SIG-M5 treated with dmso at 0.1 percent for 504 hours (cell line): Measurements from ENCODE around the gene KRTAP5-3.
"Not testable (repeated sequence)": the region's sequence is repeated elsewhere in the genome, so short reads cannot be mapped to it uniquely, and the experiment has no call there.

Experiments used
- DNase-seq: peaks from one replicate; lab custom pipeline; 2025; ENCODE audit not compliant: unreplicated experiment; lab: John Stamatoyannopoulos, UW

The KRTAP5-3 gene

DNA sequence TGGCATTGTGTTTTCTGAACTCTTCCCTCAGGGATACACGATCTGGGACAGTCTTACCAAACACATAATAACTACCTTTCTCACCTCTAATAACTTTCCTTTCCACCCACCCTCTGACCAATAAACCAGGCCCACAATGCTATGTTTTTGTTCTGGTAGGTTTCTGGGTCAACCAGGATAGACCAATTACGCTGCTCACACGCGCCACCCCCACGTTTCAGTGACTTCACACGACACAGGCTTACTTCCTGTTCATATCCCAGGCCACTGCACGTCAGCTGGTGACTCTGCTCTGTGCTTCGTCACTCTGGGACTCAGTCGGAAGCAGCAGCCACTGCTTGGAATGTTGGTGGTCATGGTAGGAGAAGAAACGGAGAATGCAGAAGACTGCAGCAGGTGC lies 11.2 kb upstream of the KRTAP5-3 start:
- no peak for DNase-seq

DNA sequence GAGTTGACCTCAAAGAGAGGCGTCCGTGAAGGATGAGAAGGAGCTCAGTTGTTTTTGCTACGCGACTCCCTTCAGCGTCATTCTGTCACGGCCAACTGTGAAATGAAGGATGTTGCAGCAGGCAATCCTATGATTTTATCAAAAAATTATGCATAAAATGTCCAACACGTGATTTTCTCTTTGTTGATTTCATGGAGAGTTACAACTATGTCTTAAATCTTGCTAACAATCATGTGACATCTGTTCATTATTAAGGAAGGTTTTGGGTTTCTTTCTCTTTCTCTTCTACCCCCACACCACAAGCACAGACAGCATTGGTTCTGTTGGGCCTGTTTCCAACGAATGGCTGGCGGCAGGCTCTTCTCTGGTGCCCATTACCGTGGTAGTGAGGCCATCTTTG lies 10.0 kb upstream of the KRTAP5-3 start:
- no peak for DNase-seq

DNA sequence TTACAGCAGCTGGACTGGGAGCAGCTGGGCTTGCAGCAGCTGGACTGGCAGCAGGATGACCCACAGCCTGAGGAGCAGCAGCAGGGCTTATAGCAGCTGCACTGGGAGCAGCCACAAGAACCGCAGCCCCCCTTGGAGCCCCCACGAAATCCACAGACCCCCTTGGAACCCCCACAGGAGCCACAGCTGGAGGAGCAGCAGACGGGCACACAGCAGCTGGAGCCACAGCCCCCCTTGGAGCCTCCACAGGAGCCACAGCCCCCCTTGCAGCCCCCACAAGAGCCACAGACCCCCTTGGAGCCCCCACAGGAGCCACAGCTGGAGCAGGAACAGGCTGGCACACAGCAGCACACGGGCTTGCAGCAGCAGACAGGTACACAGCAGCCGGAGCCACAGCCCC lies 362 bp downstream of the KRTAP5-3 start:
- not testable (repeated sequence) for DNase-seq

DNA sequence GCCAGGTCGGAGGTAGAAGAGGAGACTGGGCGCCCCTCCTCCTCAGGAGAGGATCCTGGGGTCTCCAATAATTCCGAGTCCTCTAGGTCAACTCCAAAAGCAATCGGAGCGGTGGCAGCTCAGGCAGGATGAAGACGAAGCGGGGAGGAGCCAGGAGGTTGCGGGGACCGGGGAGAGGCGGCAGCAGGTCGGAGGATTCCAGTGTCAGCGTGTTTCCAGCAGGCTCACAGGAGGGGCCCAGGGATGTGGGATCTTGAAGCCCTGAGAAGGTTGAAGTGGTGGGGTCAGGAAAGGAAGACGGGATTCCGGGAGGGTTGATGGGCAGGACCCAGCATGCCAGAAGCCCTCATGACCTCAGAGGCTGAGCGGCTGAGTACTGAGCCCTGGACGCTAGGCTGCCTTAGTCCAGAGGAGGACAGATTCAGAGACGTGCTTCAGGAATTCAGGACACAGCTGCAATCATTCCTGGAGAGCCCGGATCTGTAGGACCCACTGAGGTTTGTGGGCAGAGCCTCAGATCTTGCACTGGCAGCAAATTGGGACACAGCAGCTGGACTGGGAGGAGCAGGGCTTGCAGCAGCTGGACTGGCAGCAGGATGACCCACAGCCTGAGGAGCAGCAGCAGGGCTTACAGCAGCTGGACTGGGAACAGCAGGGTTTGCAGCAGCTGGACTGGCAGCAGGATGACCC lies 962 bp downstream of the KRTAP5-3 start:
- not testable (repeated sequence) for DNase-seq

DNA sequence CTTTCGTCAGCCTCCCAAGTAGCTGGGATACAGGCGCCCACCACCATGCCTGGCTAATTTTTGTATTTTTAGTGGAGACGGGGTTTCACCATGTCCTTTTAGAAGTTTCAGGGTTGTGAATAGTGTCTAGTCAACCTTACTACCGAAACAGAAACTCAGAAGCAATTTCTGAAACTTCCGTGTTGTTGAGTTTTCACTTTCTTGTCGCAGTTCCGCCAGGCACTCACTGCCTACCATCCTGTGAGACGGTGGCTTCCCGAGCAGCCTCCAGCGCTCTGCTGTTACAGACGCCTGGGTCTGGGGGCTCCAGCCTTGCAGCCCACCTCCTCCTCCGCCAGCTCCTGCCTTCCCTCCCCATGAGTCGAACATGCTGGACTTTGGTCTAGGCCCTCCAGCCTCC lies 2.3 kb downstream of the KRTAP5-3 start:
- not testable (repeated sequence) for DNase-seq

DNA sequence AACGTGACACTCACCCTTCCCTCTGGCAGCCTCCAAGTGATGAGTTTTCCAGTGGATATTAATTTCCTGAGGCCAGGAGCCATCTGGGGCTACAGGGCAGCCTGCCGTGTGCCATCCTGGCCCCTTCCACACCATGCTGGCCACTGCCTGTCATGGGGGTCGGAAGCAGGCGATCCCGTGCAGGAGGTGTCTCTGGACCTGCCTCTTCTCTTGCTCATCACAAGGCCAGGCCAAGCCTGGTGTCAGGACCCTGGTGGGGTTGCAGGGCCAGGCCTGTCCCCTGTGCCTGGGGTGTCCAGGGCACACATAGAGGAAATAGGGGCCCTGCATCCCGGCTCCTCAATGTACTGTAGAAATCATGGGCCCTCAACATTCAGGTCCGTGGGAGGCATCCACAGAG lies 3.6 kb downstream of the KRTAP5-3 start:
- no peak for DNase-seq

DNA sequence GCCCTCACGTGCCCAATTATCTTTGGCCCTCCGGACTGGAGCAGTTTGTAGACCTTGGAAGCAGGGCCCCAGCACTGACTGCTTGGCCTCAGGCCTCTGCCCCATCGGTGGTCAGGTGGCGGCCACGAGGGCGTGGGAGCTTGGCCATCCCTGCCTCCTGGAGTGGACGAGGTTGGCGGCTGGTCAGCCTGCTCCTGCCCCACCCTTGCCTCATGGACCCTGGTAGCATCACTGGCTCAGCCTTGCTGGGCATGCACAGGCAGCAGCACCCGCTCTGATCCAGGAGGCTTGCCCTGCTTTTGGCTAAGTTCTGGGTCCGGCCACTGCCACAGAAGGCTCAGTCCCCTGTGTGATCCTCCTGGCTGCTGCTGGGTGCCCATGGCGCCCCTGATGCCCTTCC lies 4.1 kb downstream of the KRTAP5-3 start:
- no peak for DNase-seq

DNA sequence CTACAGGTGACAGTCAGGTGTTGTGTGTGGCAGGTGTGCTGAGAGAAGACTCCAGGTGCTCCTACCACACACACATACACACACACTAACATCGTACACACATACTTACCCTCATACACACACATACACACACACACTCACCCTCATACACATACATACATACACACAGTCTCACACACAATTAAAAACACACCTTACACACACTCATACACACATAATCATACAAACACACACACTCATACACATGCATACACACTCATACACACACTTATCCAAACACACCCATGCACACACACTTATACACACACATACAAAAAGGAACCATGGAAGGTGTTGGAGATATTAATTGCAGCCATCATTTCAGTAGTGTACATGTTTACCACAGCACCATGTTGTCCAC lies 4.6 kb downstream of the KRTAP5-3 start:
- DNase-seq = no peak

DNA sequence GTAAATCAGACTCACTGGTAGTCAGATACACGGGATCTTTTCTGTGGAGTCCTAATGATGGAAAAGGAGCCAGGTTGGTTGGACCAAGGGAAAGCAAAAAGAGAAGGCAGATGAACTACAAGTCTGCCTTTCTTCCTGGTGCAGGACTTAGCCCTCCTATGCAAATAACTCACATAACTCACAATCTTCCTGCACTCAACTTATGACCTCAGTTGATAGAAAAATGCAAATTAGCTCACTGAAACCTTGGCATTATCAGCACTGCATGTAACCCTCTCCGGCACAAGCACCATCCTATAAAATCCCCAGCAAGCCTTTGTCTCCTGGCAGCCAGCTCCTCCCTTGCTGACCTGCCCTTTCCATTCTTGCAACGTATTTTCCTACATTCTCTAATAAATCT lies 6.6 kb downstream of the KRTAP5-3 start:
- not testable (repeated sequence) for DNase-seq

DNA sequence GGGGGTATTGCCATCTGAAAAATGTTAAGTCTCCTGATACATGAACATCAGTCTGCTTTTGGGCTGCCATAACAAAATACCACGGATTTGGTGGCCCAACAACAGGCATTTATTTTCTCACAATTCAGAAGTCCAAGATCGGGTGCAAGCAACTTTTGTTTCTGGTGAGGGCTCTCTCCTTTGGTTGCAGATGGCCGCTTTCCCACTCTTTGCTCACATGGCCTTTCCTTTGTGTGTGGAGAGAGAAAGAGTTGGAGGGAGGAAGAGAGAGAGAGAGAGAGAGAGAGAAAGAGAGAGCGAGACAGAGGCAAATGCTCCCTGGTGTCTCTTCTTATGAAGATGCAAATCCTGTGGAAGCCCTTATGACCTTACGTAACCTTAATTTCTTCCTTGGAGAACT lies 7.6 kb downstream of the KRTAP5-3 start:
- DNase-seq = no peak

DNA sequence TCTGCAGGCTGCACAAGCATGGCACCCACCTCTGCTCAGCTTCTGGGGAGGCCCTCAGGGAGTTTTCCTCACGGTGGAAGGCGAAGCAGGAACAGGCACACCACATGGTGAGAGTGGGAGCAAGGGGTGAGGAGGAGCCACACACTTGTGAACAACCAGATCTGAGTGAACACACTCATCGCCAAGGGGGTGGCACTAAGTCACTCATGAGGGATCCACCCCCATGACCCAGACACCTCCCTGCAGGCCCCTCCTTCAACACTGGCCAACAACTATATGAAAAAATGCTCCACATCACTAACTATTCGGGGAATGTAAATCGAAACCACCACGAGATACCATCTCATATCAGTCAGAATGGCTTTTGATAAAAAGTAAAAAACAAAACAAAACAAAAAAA lies 9.4 kb downstream of the KRTAP5-3 start:
- no peak for DNase-seq

DNA sequence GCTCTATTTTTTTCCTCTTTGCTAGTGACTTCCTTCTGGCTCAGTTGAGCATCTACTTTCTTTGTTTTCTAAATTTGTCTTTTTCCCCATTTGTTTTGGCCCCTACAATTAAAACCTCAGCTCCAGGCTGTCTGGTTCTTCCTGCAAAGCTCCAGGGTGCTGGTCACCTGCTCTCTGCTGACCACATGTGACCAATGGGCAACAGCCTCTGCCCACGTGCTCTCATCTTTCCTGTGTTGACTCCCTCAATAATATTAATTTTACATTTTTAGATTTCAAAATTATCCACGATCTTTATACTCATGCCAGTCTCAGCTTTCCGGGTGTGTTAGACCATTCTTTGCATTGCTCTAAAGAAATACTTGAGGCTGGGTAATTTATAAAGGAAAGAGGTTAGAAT lies 9.9 kb downstream of the KRTAP5-3 start:
- DNase-seq = not testable (repeated sequence)

DNA sequence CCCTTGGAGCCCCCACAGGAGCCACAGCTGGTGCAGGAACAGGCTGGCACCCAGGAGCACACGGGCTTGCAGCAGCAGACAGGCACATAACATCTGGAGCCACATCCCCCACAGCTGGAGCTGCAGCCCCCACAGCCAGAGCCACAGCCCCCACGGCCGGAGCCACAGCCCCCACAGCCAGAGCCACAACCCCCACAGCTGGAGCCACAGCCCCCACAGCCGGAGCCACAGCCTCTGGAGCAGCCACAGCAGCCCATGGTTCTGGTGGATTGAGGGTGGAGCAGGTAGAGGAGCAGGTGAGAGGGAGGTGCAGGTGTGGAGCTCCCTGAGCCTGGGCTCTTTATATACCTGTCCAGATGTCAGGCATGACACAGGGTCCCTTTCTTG lies 10.3 kb downstream of the KRTAP5-3 start, which contains the start of gene KRTAP5-2:
Gene KRTAP5-2, minus strand, starts transcription at position 301 of the 387 bp plus-strand sequence. Its CDS starts 44 bp downstream, at position 257.
- no peak for DNase-seq

DNA sequence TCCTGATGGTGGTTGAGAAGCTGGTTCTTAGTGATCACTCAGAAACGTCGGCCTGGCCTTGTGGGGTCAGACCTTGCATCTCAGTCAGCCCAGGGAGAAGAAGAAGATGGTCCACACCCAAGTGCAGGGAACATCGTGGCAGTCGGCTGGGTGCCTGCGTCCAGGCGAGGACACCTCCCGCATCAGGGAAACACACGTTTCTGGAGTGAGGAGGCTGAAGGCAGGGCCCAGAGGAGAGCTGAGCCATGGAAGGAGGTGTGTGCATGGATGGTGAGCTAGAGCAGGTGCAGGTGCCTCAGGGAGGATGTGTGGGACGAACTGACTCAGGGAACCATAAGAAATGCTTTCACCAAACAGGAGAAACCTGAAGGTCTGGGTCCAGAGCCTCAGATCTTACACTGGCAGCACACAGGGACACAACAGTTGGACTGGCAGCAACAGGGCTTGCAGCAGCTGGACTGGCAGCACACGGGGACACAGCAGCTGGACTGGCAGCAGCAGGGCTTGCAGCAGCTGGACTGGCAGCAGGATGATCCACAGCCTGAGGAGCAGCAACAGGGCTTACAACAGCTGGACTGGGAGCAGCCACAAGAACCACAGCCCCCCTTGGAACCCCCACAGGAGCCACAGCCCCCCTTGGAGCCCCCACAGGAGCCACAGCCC lies 10.8 kb downstream of the KRTAP5-3 start:
- no peak for DNase-seq

DNA sequence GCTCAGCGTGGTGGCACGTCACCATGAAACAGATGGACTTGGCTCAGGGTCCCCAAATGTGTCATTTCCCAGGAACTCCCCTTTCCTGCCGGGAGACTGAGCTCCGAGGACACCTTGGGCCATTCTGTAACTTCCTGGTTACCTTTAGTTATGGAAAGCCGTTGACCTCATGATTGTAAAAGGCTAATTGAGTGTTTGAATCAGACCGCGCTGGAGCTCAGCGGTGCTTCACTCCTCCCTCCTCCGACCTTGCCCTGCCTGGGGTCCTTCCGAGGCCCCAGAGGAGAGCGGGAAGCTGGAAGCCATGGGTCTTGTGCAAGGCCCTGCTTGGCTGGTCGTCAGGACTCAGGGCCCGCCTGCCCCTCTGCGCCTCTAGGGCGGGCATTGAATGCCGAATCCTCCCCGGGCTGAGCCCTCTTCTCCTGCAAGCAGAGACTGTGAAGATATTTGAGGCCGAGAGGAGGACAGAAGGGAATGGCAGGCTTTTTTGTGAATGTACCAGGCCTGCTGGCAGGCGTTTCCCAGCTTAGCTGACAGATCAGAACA lies 11.6 kb downstream of the KRTAP5-3 start:
- not testable (repeated sequence) for DNase-seq

DNA sequence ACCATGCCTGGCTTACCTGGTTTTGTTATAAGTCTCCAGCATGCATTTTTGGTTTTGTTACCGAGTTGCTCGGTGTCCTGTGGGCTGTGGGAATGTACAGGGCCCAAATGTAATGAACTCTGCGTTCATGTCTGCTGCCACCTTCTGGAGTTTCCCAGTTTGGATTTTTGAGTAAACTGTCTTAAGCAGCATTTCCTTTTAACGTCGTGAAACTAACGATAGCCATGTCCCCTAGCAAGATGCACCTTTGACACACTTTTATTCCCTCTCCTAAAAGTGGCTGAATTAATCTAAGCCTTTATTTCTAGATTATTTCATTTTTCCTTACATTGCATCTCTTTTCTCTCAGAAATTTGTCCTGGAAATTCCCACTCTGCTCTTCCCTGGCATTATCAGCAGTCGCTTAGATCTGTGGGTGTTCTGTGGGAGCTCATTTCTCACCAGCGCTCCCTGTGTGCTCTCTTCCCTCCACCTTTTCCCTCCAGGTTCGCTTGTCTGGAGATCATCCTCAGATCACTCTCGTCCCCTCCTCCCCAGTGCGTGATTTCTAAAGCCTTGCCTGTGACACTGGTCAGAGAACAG lies 12.2 kb downstream of the KRTAP5-3 start:
- DNase-seq = not testable (repeated sequence)

DNA sequence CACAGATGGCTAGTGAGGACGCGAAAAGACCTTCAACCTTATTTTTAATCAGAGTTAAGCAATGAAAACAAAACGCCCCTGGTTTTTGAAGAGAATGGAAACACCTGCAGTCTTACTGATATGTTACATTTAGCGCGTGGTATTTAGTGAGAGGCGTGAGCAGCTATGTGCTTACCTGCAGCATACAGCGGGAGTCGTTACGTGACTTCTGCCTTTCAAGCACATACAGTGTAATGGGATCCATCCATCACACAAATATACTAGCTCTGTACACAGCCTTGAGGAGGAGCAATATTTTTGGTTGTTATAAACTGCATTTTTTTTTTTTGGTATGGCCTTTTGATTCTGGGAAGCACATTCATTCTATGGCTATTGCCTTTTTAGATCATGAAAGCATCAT lies 15.6 kb downstream of the KRTAP5-3 start:
- DNase-seq = no peak

DNA sequence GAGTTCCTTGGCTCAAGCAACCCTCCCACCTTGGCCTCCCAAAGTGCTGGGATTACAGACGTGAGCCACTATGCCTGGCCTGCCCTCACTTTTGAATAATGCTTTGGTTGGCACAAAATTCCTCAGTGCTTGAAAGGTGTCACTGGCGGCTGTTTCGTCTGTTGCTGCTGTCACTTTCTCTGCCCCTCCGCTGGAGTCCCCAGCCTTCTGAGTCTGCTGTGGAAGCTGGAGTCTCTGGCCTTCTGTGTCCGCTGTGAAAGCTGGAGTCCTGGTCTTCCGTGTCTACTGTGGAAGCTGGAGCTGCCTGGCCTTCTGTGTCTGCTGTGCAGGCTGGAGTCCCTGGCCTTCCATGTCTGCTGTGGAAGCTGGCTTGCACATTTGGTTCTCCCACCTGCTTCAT lies 18.3 kb downstream of the KRTAP5-3 start:
- no peak for DNase-seq

DNA sequence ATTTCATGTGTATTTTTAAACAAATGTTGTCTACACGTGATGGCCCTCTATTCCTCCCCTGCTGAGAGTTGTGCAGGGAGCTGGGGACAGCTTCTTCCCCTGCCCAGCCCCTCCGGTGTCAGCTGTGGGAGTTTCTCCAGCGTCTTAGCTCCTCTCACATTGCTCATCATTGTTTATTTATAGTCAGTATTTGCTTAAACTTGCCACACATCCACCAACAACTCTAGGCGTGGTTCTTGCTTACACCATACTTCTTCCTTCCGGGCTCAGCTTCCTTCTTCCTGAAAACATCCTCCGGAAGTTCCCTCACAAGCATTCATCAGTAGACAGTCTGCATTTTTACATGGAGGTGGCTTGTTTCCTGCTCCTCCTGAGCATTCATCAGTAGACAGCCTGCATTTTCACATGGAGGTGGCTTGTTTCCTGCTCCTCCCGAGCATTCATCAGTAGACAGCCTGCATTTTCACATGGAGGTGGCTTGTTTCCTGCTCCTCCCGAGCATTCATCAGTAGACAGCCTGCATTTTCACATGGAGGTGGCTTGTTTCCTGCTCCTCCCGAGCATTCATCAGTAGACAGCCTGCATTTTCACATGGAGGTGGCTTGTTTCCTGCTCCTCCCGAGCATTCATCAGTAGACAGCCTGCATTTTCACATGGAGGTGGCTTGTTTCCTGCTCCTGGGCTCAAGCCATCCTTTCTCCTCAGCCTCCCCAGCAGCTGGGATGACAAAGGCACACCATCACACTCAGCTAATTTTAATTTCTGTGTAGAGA lies 18.9 kb downstream of the KRTAP5-3 start:
- DNase-seq = peak; percentile 83

DNA sequence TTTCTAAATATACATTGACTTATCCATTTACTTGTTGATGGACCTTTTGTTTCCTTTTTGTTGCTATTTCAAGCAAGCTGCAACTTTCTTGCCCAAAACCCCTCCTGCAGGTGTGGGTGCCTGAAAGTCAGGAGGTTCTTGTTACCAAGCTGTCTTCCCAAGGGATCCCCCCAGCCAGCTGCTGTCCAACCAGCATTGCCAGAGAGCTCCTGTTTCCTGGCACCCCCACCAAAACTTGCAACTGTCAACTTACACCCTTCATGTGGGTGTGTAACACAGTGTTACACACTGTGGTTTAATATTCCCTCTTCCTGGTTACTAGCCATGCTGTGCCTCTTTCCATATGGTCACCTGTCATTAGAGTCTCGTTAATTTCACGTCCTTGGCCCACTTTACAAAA lies 21.6 kb downstream of the KRTAP5-3 start:
- no peak for DNase-seq

DNA sequence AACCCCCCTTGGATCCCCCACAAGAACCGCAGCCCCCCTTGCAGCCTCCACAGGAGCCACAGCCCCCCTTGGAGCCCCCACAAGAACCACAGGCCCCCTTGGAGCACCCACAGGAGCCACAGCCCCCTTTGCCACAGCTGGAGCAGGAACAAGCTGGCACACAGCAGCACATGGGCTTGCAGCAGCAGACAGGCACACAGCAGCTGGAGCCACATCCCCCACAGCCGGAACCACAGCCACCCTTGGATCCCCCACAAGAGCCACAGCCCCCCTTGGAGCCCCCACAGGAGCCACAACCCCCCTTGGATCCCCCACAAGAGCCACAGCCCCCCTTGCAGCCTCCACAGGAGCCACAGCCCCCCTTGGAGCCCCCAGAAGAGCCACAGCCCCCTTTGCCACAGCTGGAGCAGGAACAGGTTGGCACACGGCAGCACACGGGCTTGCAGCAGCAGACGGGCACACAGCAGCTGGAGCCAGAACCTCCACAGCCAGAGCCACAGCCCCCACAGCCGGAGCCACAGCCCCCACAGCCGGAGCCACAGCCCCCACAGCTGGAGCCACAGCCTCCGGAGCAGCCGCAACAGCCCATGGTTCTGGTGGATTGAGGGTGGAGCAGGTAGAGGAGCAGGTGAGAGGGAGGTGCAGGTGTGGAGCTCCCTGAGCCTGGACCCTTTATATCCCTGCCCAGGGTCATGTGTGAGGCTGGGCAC lies 23.4 kb downstream of the KRTAP5-3 start, which contains the start of gene KRTAP5-1:
Gene KRTAP5-1, minus strand, starts transcription at position 623 of the 710 bp plus-strand sequence. Its CDS starts 34 bp downstream, at position 589.
- not testable (repeated sequence) for DNase-seq
